CD4-positive, alpha-beta T cell treated with Interleukin-1 beta for 1 hour (primary cell): Measurements from ENCODE around the gene PKDCC.

Source experiments
- DNase-seq, 2 donors: peaks; one replicate each; pipeline ENCODE4 v3.0.0-alpha.2; 2020 to 2022

The PKDCC gene

GRCh38 chr2:42092084-42092996, 44.5 kb downstream of the PKDCC start:
- DNase-seq = no peak

- no peak for DNase-seq
Measured at GRCh38 chr2:42094114-42094513, 46.3 kb downstream of the PKDCC start.

DNA sequence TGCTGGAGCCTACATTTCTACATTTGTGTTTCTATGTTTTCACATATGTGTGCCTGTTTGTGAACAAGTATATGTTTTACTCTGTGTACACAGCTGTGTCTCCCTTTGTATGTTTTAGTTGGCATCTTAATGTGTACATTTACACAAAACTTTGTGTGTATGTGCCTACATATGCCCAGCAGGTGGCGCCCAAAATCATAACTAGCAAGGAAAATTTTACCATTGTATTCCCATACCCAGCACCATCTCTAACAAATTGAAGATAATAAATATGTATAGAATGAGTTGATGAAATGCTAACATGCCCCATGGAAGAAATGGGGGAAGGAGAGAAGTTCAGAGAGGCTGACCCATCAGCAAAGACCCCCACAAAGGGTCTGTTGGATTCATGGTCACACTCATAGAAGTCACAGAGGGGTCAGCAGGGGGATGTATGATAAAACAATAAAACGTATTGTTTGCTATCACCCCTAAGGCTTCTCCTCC, 48.1 kb downstream of the PKDCC start:
- peak; percentile 73 to 81 for DNase-seq

DNA sequence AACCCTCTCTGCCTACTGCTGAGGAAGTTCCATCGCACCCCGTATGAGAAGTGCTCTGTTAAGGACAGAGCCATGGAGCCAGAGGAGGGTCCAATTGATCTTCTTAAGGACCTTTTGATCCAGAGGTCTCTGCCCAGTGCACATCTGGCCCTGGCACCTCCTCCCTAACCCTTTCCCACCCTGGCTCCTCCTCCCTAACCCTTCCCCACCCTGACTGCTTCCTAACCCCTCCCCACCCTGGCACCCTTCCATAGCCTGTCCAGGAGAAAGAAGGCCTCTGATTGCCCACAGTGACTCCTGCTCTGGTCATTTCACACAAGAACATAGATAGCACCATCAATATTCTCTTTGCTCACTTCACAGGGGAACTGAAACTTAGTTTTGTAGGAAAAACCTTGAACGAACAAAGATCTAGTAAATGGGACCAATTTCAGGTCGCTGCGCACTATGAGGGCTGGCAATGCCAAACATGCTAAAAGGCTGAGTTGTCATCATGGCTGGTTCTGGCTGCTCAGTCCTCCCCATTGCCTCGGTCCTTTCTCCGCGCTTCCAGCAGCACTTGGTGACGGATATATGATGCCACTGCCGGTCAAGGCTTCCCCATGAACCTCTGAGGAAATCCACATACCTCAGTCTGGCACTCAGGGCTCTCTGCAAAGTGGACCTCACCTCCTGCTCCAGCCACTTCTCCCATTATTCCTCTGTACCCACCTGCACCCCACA, 49.2 kb downstream of the PKDCC start:
- peak in 1 of 2 donors; percentile 19 for DNase-seq

- peak in 1 of 2 donors; percentile 52 for DNase-seq
Measured at GRCh38 chr2:42098571-42099437, 51.0 kb downstream of the PKDCC start.

GRCh38 chr2:42099438-42100173, 51.8 kb downstream of the PKDCC start:
- peak in 1 of 2 donors; percentile 32 for DNase-seq

GRCh38 chr2:42100683-42101205, 52.9 kb downstream of the PKDCC start:
- no peak for DNase-seq

- peak; percentile 78 for DNase-seq
Measured at GRCh38 chr2:42101206-42102023, 53.6 kb downstream of the PKDCC start.

GRCh38 chr2:42102024-42102590, 54.3 kb downstream of the PKDCC start:
- peak; percentile 96 to 97 for DNase-seq

DNA sequence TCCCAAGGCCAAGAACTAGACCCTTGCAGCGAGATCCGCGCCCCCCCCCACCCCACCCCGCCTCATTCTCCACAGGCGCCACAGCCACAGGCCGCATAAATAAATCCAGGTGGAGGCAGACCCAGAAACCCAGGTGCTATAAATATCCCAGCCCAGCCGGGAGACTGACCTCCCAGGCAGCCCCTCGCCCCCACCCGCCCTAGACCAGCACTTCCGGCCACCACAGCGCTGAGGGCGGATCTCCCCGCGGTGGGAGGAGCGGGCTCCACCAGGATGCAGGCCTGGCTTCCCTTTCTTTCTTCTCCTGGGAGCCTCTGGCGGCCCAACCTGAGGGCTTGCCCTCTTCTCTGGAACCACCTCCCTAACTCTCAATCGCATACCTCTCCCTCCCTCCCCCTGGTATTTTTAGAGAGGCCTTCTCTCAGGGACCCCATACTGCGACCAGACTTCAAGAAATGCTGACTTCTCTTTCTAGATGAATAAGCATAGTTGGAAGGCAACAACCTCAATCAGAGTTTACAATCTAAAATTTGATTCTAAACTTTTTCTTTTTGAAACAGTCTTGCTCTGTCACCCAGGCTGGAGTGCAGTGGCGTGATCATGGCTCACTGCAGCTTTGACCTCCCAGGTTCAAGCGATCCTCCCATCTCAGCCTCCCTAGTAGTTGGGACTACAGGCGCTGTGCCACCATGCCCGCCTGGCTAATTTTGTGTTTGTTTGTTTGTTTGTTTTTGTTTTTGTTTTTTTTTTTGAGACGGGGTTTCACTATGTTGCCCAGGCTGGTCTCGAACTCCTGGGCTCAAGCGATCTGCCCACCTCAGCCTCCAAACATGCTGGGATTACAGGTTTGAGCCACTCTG, 55.0 kb downstream of the PKDCC start:
- no peak for DNase-seq

- no peak for DNase-seq
Measured at GRCh38 chr2:42103829-42104228, 56.0 kb downstream of the PKDCC start.

DNA sequence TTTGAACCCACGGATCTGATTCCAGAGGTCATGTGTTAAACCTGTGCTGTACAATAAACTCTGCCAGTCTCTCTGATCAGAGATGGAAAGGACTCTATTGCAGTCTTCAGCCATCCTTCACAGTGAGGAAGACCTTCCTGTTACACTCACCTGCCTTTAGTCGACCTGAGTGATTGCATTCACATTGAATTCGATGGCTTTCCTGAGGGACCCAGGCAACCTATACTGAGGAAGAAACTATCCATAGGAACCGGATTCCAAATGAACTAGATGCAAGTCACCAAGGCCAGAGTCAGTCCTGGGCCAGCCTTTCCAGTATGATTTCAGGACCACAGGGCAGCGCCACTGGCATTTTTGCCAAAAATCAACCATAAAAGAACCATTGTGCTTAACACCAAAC, 56.8 kb downstream of the PKDCC start:
- DNase-seq = no peak

DNA sequence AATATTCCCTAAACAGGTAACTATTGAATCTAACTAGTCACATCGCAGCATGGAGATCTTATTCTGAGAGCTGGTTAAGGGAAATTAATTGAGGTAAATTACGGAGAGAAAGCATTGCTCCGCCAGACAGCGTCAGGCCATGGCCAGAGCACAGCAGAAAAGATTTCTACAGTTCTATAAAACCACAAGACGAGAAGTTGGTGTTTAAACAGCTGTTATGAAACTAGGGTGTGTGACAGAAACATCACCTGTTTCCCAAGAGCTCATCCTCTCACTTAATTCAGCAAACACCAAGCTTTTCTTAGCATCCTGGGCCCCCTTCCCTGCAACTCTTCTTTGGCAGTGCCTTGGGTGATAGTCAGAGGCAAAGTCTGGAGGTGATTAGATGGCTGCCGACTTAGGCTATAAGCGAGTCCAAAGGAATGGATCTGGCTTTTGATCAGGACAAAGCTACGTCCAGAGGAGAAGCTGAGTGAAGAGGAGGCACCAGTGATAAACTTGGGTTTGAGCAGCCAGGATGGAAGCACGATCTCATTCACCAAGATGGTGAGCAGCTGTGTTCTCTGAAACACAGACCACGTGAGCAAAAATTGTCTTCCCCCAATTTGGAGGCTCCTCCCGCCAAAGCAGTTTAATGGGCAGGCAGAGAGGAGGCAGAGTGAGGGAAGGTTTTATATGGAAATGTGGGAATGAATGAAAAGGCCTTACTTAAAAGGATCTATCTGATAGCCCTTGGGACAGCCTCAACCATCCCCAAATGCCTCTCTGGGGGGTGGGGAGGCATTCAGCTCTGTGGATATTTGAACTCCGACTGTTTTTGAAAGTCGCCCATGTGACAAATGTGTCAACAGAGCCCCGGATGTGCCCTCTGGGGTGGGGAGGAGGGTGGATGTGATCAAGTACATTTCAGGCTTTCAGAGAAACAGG, 57.8 kb downstream of the PKDCC start:
- peak; percentile 87 to 90 for DNase-seq

DNA sequence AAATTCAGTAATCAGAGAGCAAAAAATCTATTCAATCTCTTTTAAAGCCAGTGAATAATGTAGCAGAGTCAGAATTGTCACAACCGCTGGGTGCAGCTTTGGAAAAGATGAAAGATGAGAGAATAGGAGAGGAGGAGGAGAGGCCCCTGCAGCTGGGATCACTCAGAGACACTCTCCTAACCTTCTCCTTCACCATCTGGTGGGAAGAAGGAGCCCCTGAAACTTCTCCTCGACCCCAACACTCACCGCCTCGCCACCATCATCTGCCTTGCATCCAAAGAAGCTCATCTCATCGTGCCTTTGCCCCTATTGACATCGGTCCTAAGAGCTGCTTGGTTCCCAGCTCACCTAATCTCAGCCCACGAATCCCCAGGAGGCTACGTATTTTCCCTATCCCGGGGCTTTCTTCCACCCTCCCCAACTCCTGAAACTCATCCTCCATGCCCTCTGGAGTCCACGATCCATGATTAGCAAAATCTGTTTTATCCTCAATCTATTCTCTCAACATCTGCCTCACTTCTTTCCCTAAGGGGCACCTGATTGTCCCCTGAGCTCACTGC, 58.5 kb downstream of the PKDCC start:
- no peak for DNase-seq

DNA sequence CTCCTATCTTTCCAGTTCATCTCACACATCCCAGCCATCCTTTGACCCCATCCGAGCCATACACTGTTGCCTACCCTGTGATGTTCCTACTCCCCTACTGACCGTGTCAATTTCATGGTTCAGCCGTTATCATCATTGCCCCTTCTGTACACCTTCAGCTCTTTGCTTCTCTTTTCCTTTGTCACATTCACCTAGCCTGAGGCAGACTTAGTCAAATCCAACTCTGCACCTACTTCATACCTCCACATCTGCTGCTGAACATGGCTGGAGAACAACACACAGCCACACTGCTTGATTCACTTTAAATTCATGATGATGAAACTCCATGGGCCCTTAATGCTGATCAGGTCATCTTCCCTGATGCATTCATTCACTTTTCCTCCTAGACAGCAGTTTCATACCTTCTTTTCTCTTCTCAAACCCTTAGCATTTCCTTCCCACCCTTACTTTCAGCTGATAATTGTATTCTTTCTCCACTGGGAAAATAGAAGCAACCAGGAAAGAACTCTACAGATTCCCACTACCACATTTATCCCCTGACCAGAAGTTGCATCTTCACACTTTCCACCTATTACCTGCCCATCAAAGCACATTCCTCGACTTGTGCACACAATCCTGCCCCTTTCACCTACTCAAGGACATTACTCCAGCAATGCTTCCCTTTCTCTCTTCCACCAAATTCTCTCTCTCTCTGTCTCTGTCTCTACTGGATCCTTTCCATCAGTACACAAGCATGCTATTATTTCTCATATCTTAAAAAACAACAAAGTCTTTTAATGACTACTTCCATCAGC, 59.6 kb downstream of the PKDCC start:
- DNase-seq = no peak
